AG04450 (cell line): Measurements from ENCODE around the gene ATXN1. TPM values are rescaled to one million over a fixed set of nuclear protein-coding genes. Genes with fewer than 3 reads are reported as not detected.

Source experiments
- CTCF ChIA-PET: fragments of 300-600, 350-600 bp; formaldehyde crosslinking; extraction: SDS; loops from one replicate; lab custom pipeline; 2022; ENCODE audit warnings: antibody characterized with exemption, inconsistent platforms; lab: Charles Lee
- POLR2A ChIA-PET: fragments of 350-600 bp; formaldehyde crosslinking; extraction: SDS; loops from one replicate; lab custom pipeline; 2021; ENCODE audit warnings: antibody characterized with exemption, inconsistent platforms; lab: Yijun Ruan, JAX
- DNase-seq: peaks from one replicate; pipeline ENCODE4 v3.0.0-alpha.2; 2011; ENCODE audit warnings: low read depth, low spot score
- H3K27ac ChIP-seq: one replicate; pipeline ENCODE4 v1.5.1; 2012; ENCODE audit warnings: low read depth, low read length, control low read depth
- H3K27me3 ChIP-seq: one replicate; pipeline ENCODE4 v1.6.0; 2012; ENCODE audit warnings: low read length; ENCODE audit not compliant: control insufficient read depth, insufficient read depth
- H3K4me3 ChIP-seq: 2 replicates; pipeline ENCODE4 v1.5.1; 2011; ENCODE audit warnings: mild to moderate bottlenecking, low read depth, low read length, control low read depth
- H3K9me3 ChIP-seq: 2 replicates; pipeline ENCODE4 v1.5.1; 2012; ENCODE audit warnings: low read length; ENCODE audit not compliant: control insufficient read depth, insufficient read depth
- polyA plus RNA-seq: library from polyadenylated mRNA; depleted of rRNA; stranded (reverse); fragments of >200 nt; gene quantifications from 2 replicates; pipeline ENCODE4 v1.2.3, GENCODE V29; 2011
- TF ChIP-seq, protein P1 (sequence below): IDR thresholded peaks from 2 replicates; pipeline ENCODE4 v1.5.1; 2011; ENCODE audit warnings: low read depth, low read length, control low read depth, inconsistent platforms

ATXN1 gene
- polyA plus RNA-seq, 1 experiment, result 12.6 TPM

DNA sequence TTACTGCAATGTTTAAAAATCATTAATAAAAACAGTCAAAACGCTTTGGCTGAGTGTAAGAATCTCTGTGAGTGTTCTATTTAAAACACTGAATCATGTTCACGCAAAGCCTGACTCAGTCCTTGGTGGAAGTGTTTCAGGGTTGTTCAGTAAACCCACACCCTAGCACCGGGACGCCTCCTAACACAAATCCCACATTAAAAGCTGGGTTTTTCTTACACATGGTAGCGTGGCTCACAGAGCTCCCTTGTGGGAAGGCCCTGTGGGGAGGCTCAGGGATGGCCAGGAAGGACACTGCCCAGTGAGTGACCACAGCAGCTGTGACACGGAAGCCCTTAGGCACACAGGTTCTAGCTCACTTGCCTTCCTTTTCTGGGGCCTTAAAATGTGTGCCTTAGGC, 442.7 kb downstream of the ATXN1 start:
- Histone ChIP-seq H3K4me3 (no peak overlapping the region), H3K27ac (peak overlapping the region; percentile 90), H3K27me3 (no peaks in the 10 kb centered on the region), H3K9me3 (no peaks in the 10 kb centered on the region)
- TF ChIP-seq, protein P1, sequence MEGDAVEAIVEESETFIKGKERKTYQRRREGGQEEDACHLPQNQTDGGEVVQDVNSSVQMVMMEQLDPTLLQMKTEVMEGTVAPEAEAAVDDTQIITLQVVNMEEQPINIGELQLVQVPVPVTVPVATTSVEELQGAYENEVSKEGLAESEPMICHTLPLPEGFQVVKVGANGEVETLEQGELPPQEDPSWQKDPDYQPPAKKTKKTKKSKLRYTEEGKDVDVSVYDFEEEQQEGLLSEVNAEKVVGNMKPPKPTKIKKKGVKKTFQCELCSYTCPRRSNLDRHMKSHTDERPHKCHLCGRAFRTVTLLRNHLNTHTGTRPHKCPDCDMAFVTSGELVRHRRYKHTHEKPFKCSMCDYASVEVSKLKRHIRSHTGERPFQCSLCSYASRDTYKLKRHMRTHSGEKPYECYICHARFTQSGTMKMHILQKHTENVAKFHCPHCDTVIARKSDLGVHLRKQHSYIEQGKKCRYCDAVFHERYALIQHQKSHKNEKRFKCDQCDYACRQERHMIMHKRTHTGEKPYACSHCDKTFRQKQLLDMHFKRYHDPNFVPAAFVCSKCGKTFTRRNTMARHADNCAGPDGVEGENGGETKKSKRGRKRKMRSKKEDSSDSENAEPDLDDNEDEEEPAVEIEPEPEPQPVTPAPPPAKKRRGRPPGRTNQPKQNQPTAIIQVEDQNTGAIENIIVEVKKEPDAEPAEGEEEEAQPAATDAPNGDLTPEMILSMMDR, result no peak
- POLR2A ChIA-PET, result interaction anchor here (1.3 kb wide), 1 partner anchor 18 kb away, joined by 3 read pairs; no protein-coding TSS in a partner anchor
- CTCF ChIA-PET, result interaction anchor here (1.5 to 2.7 kb wide), 2 partner anchors 14 to 445 kb away, joined by 8 to 14 read pairs; no protein-coding TSS in a partner anchor
- DNase-seq, result no peak

DNA sequence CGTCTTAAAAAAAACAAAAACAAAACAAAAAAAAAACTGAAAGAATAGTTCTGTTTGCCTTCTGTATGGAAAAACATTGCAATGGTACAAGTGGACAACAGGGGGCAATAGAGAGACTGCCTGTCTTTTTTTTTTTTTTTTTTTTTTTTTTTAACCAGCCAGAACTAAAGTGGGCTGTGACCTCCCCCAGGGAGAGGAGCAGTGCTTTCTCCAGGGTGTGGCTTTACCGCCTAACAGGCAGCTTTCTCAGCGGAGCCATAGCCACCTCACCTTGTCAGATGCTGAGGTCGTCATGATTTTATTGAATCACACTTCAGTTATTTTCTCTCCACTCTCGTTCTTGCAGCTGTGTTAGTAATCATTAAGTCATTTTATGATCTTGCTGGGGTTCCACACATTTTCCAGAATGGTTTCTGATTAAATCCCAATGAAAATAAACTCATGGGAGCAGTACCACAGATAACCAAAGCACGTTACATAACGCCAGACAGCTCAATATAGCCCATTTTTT, 444.5 kb downstream of the ATXN1 start:
- H3K27ac ChIP-seq, result no peak overlapping the region
- H3K27me3 ChIP-seq, result no peaks in the 10 kb centered on the region
- ChIA-PET POLR2A (no interaction called here), CTCF (interaction anchor here (0.5 to 2.7 kb wide), 9 partner anchors 12 to 1398 kb away, joined by 3 to 10 read pairs (median 4); no protein-coding TSS in a partner anchor)
- no peak overlapping the region for H3K4me3 ChIP-seq
- H3K9me3 ChIP-seq, result no peaks in the 10 kb centered on the region
- TF ChIP-seq, protein P1, result peak; percentile 89
- DNase-seq, result no peak

DNA sequence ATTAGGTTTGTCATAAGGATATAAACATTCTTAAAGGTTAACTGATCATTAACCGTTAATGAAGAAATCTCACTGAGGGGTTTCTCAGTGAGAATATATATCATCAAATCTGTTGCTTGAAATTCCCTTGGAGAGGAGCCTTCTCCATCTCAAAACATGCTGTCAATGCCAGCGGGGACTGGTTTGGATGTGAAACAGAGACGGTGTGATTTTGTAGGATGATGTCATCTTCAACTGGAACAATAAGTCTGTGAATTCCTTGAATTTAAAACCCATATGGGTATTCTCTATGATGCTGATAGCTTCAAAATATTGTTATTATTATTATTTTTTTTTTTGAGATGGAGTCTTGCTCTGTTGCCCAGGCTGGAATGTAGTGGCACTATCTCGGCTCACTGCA, 447.0 kb downstream of the ATXN1 start:
- DNase-seq, result no peak
- CTCF ChIA-PET, result interaction anchor here (1.2 kb wide), 1 partner anchor 30 kb away, joined by 8 read pairs; no protein-coding TSS in a partner anchor
- no peak overlapping the region for H3K4me3 ChIP-seq

DNA sequence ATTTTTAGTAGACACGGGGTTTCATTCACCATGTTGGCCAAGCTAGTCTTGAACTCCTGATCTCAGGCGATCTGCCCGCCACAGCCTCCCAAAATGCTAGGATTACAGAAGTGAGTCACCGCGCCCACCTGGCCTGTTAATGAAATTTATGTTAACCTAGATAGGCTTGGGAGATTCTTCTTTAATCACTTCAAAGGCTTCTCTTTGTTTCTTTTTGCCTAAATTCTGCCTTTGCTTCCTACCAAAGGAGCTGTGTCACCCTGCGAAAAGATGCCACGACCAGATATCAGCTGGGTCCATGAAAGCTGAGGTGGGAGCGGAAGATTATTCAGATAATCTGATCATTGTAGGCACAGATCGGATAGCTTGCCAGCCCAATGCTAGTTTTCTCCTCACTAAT, 447.5 kb downstream of the ATXN1 start:
- no peaks in the 10 kb centered on the region for H3K27me3 ChIP-seq
- no peak overlapping the region for H3K27ac ChIP-seq
- POLR2A ChIA-PET, result no interaction called here
- CTCF ChIA-PET, result interaction anchor here (0.7 to 1.3 kb wide), 3 partner anchors 28 to 197 kb away, joined by 3 to 8 read pairs (median 3); no protein-coding TSS in a partner anchor
- no peaks in the 10 kb centered on the region for H3K9me3 ChIP-seq
- TF ChIP-seq, protein P1, result no peak
- no peak for DNase-seq
- H3K4me3 ChIP-seq, result no peak overlapping the region

More for the DNA sequence above, 447.0 kb downstream of the ATXN1 start:
- H3K9me3 ChIP-seq, result no peaks in the 10 kb centered on the region
- TF ChIP-seq, protein P1, result no peak
- no peak overlapping the region for H3K27ac ChIP-seq
- POLR2A ChIA-PET, result no interaction called here
- no peaks in the 10 kb centered on the region for H3K27me3 ChIP-seq

DNA sequence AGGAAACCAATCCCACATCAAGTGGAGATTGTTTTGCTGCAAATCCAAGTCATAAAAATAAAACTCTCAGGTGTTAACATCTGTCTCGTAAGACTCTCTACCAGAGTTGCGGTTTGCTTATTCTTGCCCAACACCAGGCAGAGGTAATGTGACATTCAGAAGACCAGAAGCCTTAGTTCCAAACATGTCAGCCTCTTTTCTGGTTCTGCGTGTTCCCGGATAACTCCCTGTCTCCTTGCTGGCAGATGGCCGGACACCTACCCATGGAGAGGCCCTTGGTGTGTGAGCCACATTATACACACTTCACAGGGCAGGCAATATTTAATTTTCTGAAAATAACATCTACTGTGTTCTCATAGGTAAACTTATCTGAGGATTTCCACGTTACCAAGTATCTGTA, 449.5 kb downstream of the ATXN1 start:
- no peak overlapping the region for H3K27ac ChIP-seq
- H3K4me3 ChIP-seq, result no peak overlapping the region
- no peaks in the 10 kb centered on the region for H3K27me3 ChIP-seq
- CTCF ChIA-PET, result interaction anchor here (1.4 kb wide), 1 partner anchor 25 kb away, joined by 4 read pairs; no protein-coding TSS in a partner anchor
- no peak for DNase-seq
- TF ChIP-seq, protein P1, result no peak
- POLR2A ChIA-PET, result no interaction called here
- H3K9me3 ChIP-seq, result no peaks in the 10 kb centered on the region
